ENCODE results near the gene FLT3LG.

The FLT3LG gene

GRCh38 chr19:49473868-49474541 is at the start of gene FLT3LG:
Gene FLT3LG (plus strand): TSS chr19:49474215. CDS start chr19:49474640, 425 bp downstream.
- peak; percentile 45 to 71 for DNase-seq

- no peak for DNase-seq
These were observed 48.8 kb upstream of the FLT3LG start, which contains the start of gene GFY for GRCh38 chr19:49425178-49425577. Gene GFY (plus strand): TSS chr19:49425388. CDS start chr19:49426431, 1,043 bp downstream.

GRCh38 chr19:49425922-49426592 is 48.0 kb upstream of the FLT3LG start:
- DNase-seq = peak; percentile 80 to 87

- no peak for DNase-seq
These were observed 46.7 kb upstream of the FLT3LG start for GRCh38 chr19:49427339-49427738.

- DNase-seq = peak in 1 of 2 experiments; percentile 25
These were observed 46.0 kb upstream of the FLT3LG start for GRCh38 chr19:49427855-49428546.

GRCh38 chr19:49428547-49429451 is 45.2 kb upstream of the FLT3LG start:
- DNase-seq = no peak

- peak; percentile 38 to 51 for DNase-seq
These were observed 43.8 kb upstream of the FLT3LG start for GRCh38 chr19:49430172-49430677.

GRCh38 chr19:49430678-49431329 is 43.2 kb upstream of the FLT3LG start:
- no peak for DNase-seq

GRCh38 chr19:49431330-49431749 is 42.7 kb upstream of the FLT3LG start:
- DNase-seq = no peak

- DNase-seq = no peak
These were observed 41.6 kb upstream of the FLT3LG start for GRCh38 chr19:49432141-49433073.

- no peak for DNase-seq
These were observed 40.6 kb upstream of the FLT3LG start for GRCh38 chr19:49433240-49433901.

- no peak for DNase-seq
These were observed 39.0 kb upstream of the FLT3LG start for GRCh38 chr19:49434907-49435583.

GRCh38 chr19:49435670-49436069 is 38.3 kb upstream of the FLT3LG start:
- DNase-seq = no peak

- no peak for DNase-seq
These were observed 37.5 kb upstream of the FLT3LG start for GRCh38 chr19:49436381-49437017.

GRCh38 chr19:49437231-49437630 is 36.8 kb upstream of the FLT3LG start:
- no peak for DNase-seq

- DNase-seq = no peak
These were observed 35.8 kb upstream of the FLT3LG start for GRCh38 chr19:49438261-49438660.

GRCh38 chr19:49439836-49440235 is 34.2 kb upstream of the FLT3LG start:
- DNase-seq = no peak

- DNase-seq = no peak
These were observed 33.4 kb upstream of the FLT3LG start for GRCh38 chr19:49440439-49441209.
